Esophagus muscularis mucosa (tissue), 4 donors: ENCODE measurements around the gene ANP32B. TPM values are rescaled to one million over a fixed set of nuclear protein-coding genes. Genes with fewer than 3 reads are reported as not detected.
"Not testable (repeated sequence)": the region's sequence is repeated elsewhere in the genome, so short reads cannot be mapped to it uniquely, and the experiment has no call there.

Experiments used
- DNase-seq: peaks from one replicate; pipeline ENCODE4 v3.0.0-alpha.2; 2017; ENCODE audit errors: extremely low spot score
- H3K27ac ChIP-seq, 4 donors: fragments of 200-600 bp; sonication (generic); replicated peaks in 1 of 4; 1 replicate in 3 of 4; 2 replicates in 1 of 4; pipeline ENCODE4 v1.5.1; 2016 to 2019; ENCODE audit warnings: mild to moderate bottlenecking in 1 of 4
- H3K27me3 ChIP-seq, 4 donors: fragments of 200-600 bp; sonication (generic); one replicate each; pipeline versions ENCODE4 v1.5.1 to v1.6.0; 2016 to 2019
- H3K36me3 ChIP-seq, 4 donors: fragments of 200-600 bp; sonication (generic); one replicate each; pipeline ENCODE4 v1.5.1; 2016 to 2019
- H3K4me1 ChIP-seq, 4 donors: fragments of 200-600 bp; sonication (generic); one replicate each; pipeline ENCODE4 v1.5.1; 2016 to 2019
- H3K4me3 ChIP-seq, 4 donors: fragments of 200-600 bp; sonication (generic); 1 replicate in 2 of 4; 2 replicates in 2 of 4; pipeline ENCODE4 v1.5.1; 2016 to 2019; ENCODE audit warnings: mild to moderate bottlenecking in 4 of 4, moderate library complexity in 1 of 4
- H3K9me3 ChIP-seq, 4 donors: fragments of 200-600 bp; sonication (generic); 1 replicate in 3 of 4; 2 replicates in 1 of 4; pipeline ENCODE4 v1.5.1; 2016 to 2019
- EP300 ChIP-seq: sonication (generic); formaldehyde crosslinking; IDR thresholded peaks from one replicate; pipeline ENCODE4 v1.6.1; 2017; ENCODE audit warnings: antibody characterized with exemption
- POLR2A ChIP-seq: fragments of 450-650 bp; IDR thresholded peaks from one replicate; pipeline ENCODE4 v1.6.1; 2017; ENCODE audit warnings: antibody characterized with exemption, moderate library complexity, mild to moderate bottlenecking, low read depth
- POLR2AphosphoS5 ChIP-seq, 2 donors: sonication (generic); formaldehyde crosslinking; IDR thresholded peaks; one replicate each; pipeline ENCODE4 v1.6.1; 2017; ENCODE audit warnings: antibody characterized with exemption in 2 of 2
- WGBS: methylation state at CpG from one replicate; pipeline ENCODE4 v1.1.5; 2018; 5-methylcytosine and 5-hydroxymethylcytosine counted together
- intact Hi-C: fragments of 100-400 bp; cut with DNase I; formaldehyde crosslinking; loops from one replicate; pipeline ENCODE4 v1.15.1; 2023
- total RNA-seq, 4 donors: library from RNA; depleted of rRNA; stranded (reverse); fragments of >200 nt; gene quantifications; one replicate each; pipeline versions ENCODE4 v1.1.0 to v1.2.1, GENCODE V29; 2016
- TF ChIP-seq, protein P1 (sequence below), 3 experiments: fragments of 200-600 bp in 2 of 3; fragments of 450-650 bp in 1 of 3; sonication (generic) in 2 of 3; IDR thresholded peaks; one replicate each; pipeline ENCODE4 v1.5.1; 2017 to 2019; ENCODE audit warnings: antibody characterized with exemption in 3 of 3, mild to moderate bottlenecking in 2 of 3, moderate library complexity in 1 of 3

ANP32B gene
- total RNA-seq, 4 donors from 2014 or later = 30.2 to 52.7 (median 39.9) TPM

DNA sequence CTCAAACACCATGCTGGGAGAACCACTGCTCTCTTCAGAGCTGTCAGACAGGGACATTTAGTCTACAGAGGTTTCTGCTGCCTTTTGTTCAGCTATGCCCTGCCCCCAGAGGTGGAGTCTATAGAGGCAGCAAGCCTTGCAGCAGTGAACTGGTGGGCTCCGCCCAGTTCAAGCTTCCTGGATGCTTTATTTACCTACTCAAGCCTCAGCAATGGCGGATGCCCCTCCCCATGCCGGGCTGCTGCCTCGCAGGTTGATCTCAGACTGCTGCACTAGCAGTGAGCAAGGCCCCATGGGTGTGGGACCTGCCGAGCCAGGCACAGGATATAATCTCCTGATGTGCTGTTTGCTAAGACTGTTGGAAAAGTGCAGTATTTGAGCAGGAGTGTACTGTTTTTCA is 32.3 kb upstream of the ANP32B start:
- H3K36me3 ChIP-seq, H3K4me3 ChIP-seq, H3K9me3 ChIP-seq, H3K4me1 ChIP-seq, H3K27ac ChIP-seq, DNase-seq, intact Hi-C loops: not testable (repeated sequence)
- peaks cover 0 to 24% (median 0%) of the 10 kb centered on the region in 4 donors for H3K27me3 ChIP-seq
- 98% methylated on average over 5 of the region's 5 CpGs for WGBS

DNA sequence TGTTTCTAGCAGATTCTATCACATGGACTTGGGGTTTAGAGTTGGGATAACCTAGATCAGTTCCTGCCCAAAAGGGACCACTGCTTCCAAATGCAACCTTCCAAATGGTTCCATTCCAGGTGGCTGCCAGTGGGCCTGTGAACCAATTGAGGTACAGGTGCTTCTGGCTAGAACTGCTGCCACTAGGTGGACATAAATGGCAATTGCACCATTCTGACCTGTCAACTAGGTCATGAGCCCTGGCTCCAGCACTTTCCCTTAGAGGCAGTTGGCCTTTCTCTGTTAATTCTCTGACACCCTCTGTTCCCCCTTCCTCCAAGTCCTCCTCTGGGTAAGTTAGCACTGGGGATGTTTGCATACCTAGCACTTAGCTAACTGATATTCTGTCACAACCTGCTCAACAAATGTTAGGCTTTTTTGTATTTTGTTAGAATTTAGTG is 28.6 kb upstream of the ANP32B start:
- no peaks in the 10 kb centered on the region for H3K36me3 ChIP-seq
- DNase-seq = no peak
- peaks cover 0 to 23% (median 0%) of the 10 kb centered on the region in 4 donors for H3K27me3 ChIP-seq
- TF ChIP-seq, protein P1, sequence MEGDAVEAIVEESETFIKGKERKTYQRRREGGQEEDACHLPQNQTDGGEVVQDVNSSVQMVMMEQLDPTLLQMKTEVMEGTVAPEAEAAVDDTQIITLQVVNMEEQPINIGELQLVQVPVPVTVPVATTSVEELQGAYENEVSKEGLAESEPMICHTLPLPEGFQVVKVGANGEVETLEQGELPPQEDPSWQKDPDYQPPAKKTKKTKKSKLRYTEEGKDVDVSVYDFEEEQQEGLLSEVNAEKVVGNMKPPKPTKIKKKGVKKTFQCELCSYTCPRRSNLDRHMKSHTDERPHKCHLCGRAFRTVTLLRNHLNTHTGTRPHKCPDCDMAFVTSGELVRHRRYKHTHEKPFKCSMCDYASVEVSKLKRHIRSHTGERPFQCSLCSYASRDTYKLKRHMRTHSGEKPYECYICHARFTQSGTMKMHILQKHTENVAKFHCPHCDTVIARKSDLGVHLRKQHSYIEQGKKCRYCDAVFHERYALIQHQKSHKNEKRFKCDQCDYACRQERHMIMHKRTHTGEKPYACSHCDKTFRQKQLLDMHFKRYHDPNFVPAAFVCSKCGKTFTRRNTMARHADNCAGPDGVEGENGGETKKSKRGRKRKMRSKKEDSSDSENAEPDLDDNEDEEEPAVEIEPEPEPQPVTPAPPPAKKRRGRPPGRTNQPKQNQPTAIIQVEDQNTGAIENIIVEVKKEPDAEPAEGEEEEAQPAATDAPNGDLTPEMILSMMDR (IDR thresholded peaks at IDR 0.05) = peak; percentile 14 to 38 (median 18)
- no peak for TF ChIP-seq EP300
- peaks cover 0 to 7% (median 3%) of the 10 kb centered on the region in 4 donors for H3K9me3 ChIP-seq
- intact Hi-C loops = no loop called here
- H3K4me3 ChIP-seq = no peak overlapping the region
- H3K27ac ChIP-seq = no peak overlapping the region
- no peaks in the 10 kb centered on the region for H3K4me1 ChIP-seq

DNA sequence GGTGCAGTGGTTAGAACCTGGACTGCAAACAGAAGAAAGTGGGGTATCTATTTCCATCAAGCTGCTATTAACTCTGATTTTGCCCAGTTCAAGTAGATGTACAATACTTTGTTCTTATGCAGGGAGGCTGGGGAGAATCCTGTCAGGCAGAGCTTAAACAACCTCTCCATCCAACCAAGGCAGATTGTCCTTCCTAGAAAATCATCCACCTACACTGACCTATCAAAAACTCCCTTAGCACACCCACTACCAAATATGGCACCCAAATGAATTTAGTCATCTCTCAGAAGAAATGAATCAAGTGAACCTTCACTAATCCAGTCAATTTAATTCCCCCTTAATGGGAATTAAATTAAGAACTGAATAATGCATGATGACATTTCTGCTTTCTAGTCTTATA is 26.8 kb upstream of the ANP32B start:
- Histone ChIP-seq H3K27me3 (peaks cover 0 to 7% (median 0%) of the 10 kb centered on the region in 4 donors), H3K27ac (no peak overlapping the region), H3K4me1 (no peaks in the 10 kb centered on the region), H3K4me3 (no peak overlapping the region), H3K9me3 (no peaks in the 10 kb centered on the region), H3K36me3 (no peaks in the 10 kb centered on the region)
- no peak for DNase-seq
- TF ChIP-seq POLR2AphosphoS5 (IDR thresholded peaks at IDR 0.05) = no peak
- TF ChIP-seq POLR2A = no peak
- no peak for TF ChIP-seq EP300
- TF ChIP-seq, protein P1 (IDR thresholded peaks at IDR 0.05) = no peak
- intact Hi-C loops = no loop called here

DNA sequence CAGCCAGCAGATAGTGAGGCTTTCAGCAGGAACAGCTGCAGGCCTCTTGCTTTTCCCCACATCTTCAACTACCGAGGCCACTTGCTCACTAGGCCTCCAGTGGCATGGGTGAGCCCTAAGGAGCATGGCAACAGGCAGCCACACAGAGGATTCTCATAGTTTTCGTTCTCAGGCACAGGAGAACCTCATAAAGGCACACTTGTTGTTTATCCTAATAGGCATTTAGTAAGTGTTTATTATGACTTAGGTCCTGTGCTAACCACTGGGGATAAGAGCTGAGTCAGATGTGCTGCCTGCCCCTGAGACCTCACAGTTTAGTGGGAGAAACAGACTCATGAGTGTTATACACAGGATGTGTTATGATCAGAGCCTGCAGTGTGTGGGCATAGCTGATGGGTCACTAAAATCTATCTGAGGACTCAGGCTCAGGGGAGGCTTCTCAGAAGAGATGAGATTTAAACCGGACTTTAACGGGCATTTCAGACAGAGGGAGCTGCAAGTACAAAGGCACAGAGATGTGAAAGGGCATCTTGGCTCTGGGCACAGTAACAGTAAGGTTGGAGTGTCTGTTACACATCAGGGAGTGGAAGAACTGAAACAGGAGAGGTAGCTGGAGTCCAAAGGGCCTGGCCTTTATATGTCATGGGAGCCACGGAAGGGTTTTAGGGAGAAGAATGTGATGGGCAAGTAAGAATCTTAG is 24.2 kb upstream of the ANP32B start:
- H3K4me1 ChIP-seq = no peaks in the 10 kb centered on the region
- TF ChIP-seq EP300 = no peak
- TF ChIP-seq, protein P1 (IDR thresholded peaks at IDR 0.05) = no peak
- no peak for TF ChIP-seq POLR2A
- TF ChIP-seq POLR2AphosphoS5 (IDR thresholded peaks at IDR 0.05) = no peak
- H3K27ac ChIP-seq = no peak overlapping the region
- H3K36me3 ChIP-seq = no peaks in the 10 kb centered on the region
- no peaks in the 10 kb centered on the region for H3K27me3 ChIP-seq
- H3K4me3 ChIP-seq = no peak overlapping the region
- intact Hi-C loops = no loop called here
- H3K9me3 ChIP-seq = no peaks in the 10 kb centered on the region
- WGBS = 67% methylated on average over 5 of the region's 5 CpGs
- DNase-seq = no peak

DNA sequence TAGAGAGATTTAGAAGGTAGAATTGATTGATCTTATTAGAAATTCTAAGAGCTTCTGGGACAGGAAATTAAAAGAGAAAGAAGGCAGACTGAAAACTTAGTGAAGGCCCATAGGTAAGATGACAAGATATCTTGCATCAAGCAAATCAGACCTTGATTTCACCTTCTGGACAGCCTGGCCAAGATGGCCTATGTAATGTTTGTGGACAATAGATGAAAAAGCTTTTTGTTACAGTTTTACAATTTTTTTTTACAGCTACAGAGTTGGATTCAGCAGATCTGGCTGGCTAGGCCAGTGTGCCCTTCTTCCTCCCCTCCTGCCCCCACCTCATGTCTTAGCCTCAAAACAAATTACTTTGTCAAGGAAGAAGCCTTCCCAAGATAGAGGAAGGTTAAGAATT is 23.6 kb upstream of the ANP32B start:
- DNase-seq = no peak
- H3K36me3 ChIP-seq = no peaks in the 10 kb centered on the region
- H3K27ac ChIP-seq = no peak overlapping the region
- TF ChIP-seq EP300 (no peak), POLR2AphosphoS5 (IDR thresholded peaks at IDR 0.05) (no peak), POLR2A (no peak)
- TF ChIP-seq, protein P1 (IDR thresholded peaks at IDR 0.05) = no peak
- H3K9me3 ChIP-seq = no peaks in the 10 kb centered on the region
- H3K4me3 ChIP-seq = no peak overlapping the region
- H3K4me1 ChIP-seq = no peaks in the 10 kb centered on the region
- intact Hi-C loops = no loop called here
- H3K27me3 ChIP-seq = no peaks in the 10 kb centered on the region

DNA sequence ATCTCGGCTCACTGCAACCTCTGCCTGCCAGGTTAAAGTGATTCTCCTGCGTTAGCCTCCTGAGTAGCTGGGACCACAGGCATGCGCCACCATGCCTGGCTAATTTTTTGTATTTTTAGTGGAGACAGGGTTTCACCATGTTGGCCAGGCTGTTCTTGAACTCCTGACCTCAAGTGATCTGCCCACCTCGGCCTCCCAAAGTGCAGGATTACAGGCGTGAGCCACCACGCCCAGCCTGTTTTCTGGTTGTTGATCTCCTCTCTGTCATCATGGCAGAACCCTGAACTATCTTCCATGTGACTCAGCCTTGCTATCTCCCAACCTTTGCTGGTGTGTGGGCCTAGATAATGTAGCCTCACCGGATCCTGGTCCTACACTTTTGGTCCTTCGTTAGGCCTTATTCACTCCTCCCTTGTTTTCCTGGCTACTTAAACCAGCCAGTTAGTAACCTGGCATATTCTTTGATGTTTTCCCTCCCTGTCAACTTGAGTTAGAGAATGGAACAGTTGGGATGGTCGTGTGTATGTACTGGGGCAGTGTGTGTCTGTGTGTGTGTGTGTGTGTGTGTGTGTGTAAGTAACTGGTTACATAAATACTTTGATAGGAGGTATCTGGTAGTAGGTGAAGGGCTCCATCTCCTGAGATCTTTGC is 22.3 kb upstream of the ANP32B start:
- H3K36me3 ChIP-seq, H3K4me3 ChIP-seq, H3K9me3 ChIP-seq, intact Hi-C loops, H3K27ac ChIP-seq, DNase-seq, H3K4me1 ChIP-seq, H3K27me3 ChIP-seq: not testable (repeated sequence)
- WGBS = 84% methylated on average over 9 of the region's 9 CpGs
